GM21737 (cell line): ENCODE results near the gene LILRB5.
"Not testable (repeated sequence)": the region's sequence is repeated elsewhere in the genome, so short reads cannot be mapped to it uniquely, and the experiment has no call there.

Experiments
- ATAC-seq: cut with Tn5 transposase; IDR thresholded peaks from one replicate; pipeline ENCODE4 v1.9.1; 2021; ENCODE audit warnings: mild to moderate bottlenecking, moderate library complexity; ENCODE audit not compliant: unreplicated experiment

LILRB5 gene

DNA sequence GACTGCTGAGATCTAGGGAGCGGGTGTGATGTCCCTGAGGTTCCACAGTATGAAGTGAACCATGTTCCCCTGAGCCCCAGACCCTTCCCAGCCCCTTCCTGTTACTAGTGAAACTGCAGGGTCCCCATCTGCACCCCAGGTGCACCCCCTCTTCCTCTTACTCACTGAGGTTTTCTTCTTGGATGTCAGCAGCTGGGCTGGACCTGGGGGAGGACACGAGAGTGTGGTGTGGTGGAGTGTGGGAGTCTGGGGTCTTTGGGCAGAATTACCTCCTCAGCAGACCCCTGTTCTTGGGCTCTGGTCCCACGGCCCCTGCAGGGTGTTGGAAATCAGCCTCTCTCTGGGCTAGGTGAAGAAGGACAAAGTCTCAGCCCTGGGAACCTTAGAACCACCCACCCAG lies 11.1 kb downstream of the LILRB5 start:
- no peak for ATAC-seq

- ATAC-seq = not testable (repeated sequence)
These were observed 13.3 kb downstream of the LILRB5 start for GRCh38 chr19:54243809-54244208.

DNA sequence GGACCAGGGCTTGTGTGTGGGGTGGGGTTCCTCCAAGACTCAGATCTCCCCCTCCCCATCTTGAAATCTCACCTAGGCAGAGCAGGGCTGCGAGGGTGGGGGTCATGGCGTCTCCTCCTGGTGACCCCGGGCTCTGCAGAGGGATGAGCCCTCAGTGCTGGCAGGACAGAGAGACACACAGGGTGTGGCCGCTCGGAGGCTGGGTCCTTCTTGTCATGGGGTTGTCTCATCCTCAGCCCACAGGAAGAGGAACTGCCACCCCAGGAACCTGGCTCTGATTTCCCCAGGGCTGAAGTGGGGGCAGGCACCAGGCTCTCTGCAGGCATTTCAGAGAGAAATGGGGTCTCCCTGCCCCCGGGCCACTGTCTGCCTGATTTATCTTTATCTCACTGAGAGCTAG lies 14.4 kb downstream of the LILRB5 start, which contains the start of gene LILRA6:
TSS of gene LILRA6 (minus strand) at position 145 of the 400 bp plus-strand sequence.
- ATAC-seq = not testable (repeated sequence)

DNA sequence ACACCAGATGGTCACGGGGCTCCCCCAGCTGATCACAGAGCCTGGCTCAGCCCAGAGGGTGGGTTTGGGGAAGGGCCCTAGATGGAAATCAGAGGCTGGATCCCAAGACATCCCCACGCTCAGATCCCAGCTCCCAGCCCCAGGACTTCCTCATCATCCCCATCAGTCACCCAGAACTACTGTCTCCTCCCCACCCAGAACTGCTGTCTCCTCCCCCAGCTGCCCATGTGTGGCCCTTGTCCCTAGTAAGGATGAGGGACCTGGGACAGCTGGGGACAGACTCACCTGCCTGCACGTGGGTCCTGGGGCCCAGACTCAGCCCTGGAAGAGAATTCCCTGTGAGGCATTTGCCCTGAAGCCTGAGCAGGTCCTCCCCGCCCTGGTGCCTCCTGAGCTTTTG lies 14.8 kb downstream of the LILRB5 start:
- ATAC-seq = not testable (repeated sequence)

DNA sequence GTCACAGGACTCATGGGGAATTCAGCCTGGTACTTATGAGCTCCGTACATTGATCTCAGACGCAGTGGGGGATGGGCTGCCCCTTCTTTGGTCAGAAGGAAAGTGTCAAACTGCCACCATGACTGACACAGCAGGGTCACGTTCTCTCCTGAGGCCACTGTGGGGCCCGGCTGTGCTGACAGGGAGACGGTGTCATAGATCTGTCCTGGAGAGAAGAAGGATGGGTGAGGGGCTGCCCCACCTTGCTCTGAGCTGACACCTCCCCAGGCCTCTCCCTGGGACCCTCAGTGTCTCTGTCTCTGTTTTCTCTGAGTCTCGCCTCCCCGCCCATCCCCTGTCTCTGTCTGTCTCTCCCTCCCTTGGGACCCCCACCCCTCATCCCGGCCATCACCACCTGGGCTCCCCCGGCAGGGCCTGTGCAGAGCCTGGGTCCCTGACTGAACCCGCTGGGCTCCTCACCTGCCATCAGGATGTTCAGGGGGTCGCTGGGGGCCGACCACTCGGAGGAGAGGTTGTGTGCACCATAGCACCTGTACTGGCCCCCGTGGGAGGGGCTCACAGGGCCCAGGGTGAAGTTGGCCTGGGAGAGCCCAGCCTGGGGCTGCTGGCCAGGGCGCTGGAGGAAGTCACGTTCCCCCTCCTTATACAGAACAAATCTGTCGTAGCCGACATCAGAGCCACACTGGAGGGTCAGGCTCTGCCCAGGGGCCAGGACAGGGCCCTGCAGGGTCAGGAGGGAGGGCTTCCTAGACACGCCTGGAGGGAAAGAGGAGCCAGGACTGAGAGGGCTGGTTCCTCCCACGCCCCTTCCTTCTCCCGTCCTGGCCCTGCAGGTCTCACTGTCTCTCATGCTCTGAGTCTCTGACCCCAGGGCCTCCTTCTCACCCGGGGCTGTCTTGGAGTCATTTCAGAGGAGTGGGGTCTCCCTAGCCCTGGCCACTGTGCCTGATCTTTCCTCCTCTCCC lies 16.4 kb downstream of the LILRB5 start:
- ATAC-seq = not testable (repeated sequence)

DNA sequence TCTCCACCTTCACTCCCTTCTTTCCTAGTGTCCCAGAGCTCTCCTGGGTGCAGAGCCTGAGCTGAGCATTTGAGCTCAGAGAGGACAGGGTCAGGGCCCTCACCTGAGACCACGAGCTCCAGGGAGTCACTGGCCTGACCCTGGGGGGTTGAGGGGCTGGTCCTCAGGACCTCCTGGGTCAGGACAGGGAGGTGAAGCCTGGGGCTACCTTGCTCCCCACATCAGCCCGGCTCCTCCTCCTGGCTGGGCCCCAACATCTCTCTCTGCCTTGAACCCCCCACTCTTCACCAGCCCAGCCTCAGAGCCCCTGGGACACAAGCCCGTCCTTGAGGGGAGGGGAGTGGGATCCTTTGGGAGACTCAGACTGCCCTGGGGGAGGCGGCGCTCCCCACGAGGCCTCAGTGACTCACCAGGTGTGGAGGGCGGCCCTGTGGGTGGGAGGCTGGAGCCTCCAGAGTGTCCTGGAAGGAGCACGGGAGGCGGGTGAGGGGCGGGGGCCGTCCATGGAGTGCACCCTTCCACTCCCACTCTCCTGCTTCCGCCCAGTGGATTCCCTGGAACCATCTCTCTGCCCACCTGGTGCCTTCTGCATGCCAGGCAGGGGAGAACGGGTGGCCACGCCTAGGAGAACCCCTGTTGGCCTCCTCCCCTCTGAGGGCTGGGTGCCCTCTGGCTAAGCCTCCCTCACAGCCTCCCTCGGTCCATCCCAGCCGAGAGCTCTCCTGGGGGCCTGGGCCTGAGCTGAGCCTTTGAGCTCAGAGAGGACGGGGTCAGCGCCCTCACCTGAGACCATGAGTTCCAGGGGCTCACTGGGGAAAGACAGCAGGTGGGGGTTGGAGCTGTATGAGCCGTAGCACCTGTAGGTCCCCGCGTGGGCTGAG lies 17.3 kb downstream of the LILRB5 start:
- ATAC-seq = not testable (repeated sequence)

DNA sequence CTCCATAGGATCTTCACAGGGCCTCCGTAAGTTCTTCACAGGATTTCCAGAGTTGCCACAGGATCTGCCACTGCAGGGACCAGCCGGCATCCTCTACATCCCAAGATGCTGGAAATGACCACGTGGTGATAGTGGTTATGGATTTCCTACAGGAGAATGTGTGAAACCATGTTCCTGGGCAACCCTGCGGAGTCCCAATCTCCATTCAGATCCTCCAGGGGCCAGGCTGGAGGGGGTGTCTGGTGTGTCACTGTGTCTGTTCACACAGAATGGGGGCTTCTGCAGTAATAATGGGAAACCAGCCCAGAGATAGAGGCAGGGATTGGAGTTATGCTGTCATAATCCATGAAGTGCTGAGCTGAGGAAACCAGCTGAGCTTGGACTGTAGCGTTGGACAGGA lies 23.1 kb downstream of the LILRB5 start:
- no peak for ATAC-seq

- no peak for ATAC-seq
These were observed 25.8 kb downstream of the LILRB5 start for GRCh38 chr19:54231077-54231931.

DNA sequence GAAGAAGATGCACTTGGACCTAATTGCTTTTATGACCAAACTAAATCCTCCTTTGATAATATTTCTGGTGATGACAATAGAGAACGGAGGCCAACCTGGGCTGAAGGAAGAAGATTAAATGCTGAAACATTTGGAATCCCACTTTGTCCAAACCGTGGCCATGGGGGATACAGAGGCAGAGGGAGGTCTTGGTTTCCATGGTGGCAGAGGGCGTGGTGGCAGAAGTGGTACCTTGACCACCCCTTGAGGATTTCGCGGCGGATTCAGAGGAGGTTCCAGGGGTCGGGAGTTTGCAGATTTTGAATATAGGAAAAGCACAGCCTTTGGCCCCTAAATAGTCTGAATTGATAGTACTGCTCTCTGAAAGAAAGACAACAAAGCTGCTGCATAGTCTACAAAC lies 27.0 kb downstream of the LILRB5 start:
- ATAC-seq = no peak

GRCh38 chr19:54229146-54229545 lies 27.9 kb downstream of the LILRB5 start:
- ATAC-seq = no peak

- ATAC-seq = not testable (repeated sequence)
These were observed 32.5 kb downstream of the LILRB5 start for GRCh38 chr19:54224619-54225018.

DNA sequence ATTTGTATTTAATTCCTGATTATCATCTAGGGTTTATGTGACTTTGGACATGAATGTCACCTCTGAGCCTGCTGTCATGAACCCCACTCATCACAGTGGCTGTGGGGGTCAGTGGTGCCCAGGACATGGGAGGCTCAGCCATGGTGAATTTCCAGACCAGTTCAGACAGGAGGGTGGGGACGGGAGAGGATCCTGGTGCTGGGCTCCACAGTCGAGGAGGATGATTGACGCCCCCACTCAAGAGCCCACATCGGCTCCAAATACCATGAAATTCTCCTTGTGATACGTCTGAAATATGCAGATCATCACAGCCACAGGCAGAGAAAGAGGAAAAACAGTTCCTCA lies 33.2 kb downstream of the LILRB5 start:
- not testable (repeated sequence) for ATAC-seq

- not testable (repeated sequence) for ATAC-seq
These were observed 33.7 kb downstream of the LILRB5 start for GRCh38 chr19:54223277-54223936.

DNA sequence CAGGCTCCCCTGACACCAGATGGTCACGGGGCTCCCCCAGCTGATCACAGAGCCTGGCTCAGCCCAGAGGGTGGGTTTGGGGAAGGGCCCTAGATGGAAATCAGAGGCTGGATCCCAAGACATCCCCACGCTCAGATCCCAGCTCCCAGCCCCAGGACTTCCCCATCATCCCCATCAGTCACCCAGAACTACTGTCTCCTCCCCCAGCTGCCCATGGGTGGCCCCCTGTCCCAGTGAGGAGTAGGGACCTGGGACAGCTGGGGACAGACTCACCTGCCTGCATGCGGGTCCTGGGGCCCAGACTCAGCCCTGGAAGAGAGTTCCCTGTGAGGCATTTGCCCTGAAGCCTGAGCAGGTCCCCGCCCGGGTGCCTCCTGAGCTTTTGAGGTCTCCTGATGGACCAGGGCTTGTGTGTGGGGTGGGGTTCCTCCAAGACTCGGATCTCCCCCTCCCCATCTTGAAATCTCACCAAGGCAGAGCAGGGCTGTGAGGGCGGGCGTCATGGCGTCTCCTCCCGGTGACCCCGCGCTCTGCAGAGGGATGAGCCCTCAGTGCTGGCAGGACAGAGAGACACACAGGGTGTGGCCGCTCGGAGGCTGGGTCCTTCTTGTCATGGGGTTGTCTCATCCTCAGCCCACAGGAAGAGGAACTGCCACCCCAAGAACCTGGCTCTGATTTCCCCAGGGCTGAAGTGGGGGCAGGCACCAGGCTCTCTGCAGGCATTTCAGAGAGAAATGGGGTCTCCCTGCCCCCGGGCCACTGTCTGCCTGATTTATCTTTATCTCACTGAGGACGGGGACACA lies 34.4 kb downstream of the LILRB5 start, which contains the start of gene LILRB3:
TSS of gene LILRB3 (minus strand) at position 534 of the 803 bp plus-strand sequence. CDS start at position 503, 31 bp downstream.
- ATAC-seq = not testable (repeated sequence)

GRCh38 chr19:54221947-54222346 lies 35.1 kb downstream of the LILRB5 start:
- not testable (repeated sequence) for ATAC-seq

- ATAC-seq = not testable (repeated sequence)
These were observed 37.4 kb downstream of the LILRB5 start for GRCh38 chr19:54219702-54220101.

DNA sequence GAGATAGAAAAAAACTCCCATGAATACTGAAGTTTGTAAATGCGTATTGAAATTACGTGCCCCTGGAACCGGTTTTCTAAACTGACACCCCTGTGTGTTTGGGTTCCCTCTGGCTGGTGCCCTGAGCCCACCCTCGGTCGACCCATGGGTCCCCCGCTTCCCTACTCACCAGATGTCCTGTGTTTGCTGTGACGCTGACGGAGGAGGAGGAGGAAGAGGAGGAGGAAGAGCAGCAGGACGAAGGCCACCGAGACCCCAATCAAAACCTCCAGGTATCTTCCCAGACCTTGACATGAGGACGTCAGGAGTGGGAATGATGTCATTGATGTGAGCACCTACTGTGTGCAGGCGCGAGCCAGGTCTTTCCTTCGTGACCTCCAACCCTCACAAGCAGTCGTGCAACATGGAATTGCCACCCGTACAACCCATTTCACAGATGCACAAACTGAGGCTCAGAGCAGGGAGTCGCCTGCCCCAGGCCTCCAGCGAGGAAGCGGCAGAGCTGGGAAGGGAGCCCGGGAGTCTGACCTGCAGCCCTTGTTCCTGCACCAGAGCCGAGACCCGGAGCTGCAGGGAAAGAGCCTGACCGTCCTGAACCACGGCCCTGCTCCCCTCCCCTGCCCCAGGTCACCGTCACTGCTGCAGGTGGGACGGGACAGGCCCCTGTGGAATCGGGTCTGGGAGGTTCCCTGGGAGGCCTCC lies 38.0 kb downstream of the LILRB5 start:
- no peak for ATAC-seq

GRCh38 chr19:54218259-54218658 lies 38.8 kb downstream of the LILRB5 start:
- no peak for ATAC-seq
